ENCODE results near the gene SYNJ2BP.

DNA sequence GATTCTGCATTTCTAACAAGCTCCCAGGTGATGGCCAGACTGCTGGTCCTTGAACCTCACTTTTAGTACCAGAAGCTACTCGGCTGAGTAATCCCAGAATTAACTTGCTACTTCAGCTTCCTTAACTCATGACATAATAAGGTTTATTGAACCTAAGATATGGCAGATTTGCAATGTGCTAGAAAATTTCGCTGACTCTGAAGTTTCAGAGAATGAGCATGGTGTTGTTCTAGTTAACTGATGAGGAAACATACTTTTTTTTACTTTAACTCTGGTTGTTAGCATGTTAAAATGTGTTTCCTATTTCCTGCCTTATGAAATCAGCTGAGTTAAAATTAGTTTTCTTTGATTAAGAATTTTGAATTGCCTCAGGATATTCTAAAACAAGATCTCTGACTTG, 34.4 kb downstream of the SYNJ2BP start:
- TF ChIP-seq, protein P1, sequence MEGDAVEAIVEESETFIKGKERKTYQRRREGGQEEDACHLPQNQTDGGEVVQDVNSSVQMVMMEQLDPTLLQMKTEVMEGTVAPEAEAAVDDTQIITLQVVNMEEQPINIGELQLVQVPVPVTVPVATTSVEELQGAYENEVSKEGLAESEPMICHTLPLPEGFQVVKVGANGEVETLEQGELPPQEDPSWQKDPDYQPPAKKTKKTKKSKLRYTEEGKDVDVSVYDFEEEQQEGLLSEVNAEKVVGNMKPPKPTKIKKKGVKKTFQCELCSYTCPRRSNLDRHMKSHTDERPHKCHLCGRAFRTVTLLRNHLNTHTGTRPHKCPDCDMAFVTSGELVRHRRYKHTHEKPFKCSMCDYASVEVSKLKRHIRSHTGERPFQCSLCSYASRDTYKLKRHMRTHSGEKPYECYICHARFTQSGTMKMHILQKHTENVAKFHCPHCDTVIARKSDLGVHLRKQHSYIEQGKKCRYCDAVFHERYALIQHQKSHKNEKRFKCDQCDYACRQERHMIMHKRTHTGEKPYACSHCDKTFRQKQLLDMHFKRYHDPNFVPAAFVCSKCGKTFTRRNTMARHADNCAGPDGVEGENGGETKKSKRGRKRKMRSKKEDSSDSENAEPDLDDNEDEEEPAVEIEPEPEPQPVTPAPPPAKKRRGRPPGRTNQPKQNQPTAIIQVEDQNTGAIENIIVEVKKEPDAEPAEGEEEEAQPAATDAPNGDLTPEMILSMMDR (IDR thresholded peaks at IDR 0.05): no peak
- TF ChIP-seq POLR2A (IDR thresholded peaks at IDR 0.05): no peak
